ENCODE measurements around the gene RENBP.
A peak's percentile ranks its signal among the peaks of the same experiment; 100 is the strongest.

The RENBP gene

GRCh38 chrX:153900831-153901752 is 43.4 kb downstream of the RENBP start:
- peak in 1 of 4 experiments; percentile 39 for DNase-seq (ENCODE audit: low read depth in 4 of 4, low spot score in 1 of 4)

- DNase-seq (ENCODE audit: low read depth in 4 of 4, low spot score in 1 of 4) = no peak
Measured at GRCh38 chrX:153897899-153898298, 46.5 kb downstream of the RENBP start.

- DNase-seq (ENCODE audit: low read depth in 4 of 4, low spot score in 1 of 4) = no peak
Measured at GRCh38 chrX:153889123-153889522, 55.3 kb downstream of the RENBP start.

- no peak for DNase-seq (ENCODE audit: low read depth in 4 of 4, low spot score in 1 of 4)
Measured at GRCh38 chrX:153888344-153888743, 56.1 kb downstream of the RENBP start.

- DNase-seq (ENCODE audit: low read depth in 4 of 4, low spot score in 1 of 4) = no peak
Measured at GRCh38 chrX:153887385-153887784, 57.1 kb downstream of the RENBP start.

DNA sequence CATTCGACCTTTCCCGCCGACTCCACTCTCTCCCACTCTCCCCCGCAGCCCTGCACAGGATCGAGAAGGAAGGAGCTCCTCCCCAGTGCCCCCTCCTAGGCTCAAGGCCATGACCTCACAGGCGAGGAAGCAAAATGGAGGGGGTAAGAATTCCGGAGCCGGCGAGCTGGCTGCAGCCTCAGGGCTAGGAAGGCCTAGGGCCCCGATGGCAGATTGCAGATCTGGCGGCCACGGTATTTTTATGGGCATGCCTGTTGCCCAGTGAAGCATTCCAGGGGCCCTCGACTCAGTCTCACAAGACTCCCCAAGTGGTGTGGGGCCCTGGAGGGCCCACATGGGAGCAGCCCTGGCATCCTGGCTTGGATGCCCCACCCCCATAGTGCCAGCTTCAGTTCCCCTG is 57.5 kb downstream of the RENBP start:
- DNase-seq (ENCODE audit: low read depth in 4 of 4, low spot score in 1 of 4) = no peak

DNA sequence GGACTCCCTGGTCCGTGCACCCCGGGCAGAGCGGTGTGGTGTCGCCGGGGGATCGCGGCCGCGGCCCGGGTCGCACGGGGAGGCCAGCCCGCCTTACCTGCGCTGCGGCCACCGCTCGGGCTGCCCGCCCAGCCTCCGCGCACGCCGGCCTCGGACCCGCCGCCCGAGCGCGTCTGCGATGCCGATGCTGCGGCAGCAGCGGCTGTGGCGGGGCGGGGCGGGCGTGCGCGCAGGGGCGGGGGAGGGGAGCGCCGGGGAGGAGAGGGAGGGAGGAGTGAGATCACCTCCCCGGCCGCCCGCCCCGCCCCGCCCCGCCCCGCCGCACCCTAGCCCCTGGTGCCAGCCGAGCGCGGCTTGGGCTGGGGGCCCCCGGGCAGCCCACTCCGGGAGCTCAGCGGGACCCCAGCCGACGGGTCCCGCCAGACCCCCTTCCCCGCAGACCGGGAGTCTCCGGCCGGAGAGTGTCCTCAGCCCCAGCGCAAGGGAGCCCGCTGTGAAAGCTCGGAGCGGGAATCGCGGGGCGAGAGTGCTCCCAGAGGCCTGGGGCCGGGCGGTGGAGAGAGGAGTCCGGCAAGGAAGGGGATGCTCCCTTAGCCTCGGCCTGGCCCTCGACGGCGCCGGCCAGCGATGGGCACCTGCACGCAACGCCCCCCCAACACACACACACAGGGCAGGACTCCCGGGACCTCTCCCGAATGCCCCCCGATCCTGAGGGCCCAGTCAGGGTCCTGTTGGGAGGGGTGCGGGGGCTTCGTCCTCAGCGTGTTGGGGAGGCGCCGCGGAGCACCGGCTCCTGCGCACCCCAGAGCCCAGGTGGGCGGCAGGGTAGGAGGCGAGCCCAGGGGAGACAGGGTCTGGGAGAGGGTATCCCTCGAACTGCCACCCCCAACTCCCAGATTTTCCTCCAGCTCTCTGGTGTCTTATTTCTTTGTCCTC is 58.2 kb downstream of the RENBP start, which contains the start of gene L1CAM:
L1CAM (minus strand) TSS at position 206 of the 936 bp plus-strand sequence. CDS start 10,337 bp downstream, outside the sequence.
- no peak for DNase-seq (ENCODE audit: low read depth in 4 of 4, low spot score in 1 of 4)

Measured in stimulated activated CD4-positive, alpha-beta T cell treated with anti-CD3 and anti-CD28 coated beads, Interleukin-1b, Interleukin-23, amount 100 ng/mL, for 24 hours (primary cell).